Lower leg skin (tissue), 3 donors: ENCODE measurements around the gene HIC2.
"Not testable (repeated sequence)": the region's sequence is repeated elsewhere in the genome, so short reads cannot be mapped to it uniquely, and the experiment has no call there.

Experiments
- POLR2A ChIP-seq, 2 donors: fragments of 450-650 bp; IDR thresholded peaks; one replicate each; pipeline ENCODE4 v1.6.1; 2016 to 2017; ENCODE audit warnings: antibody characterized with exemption in 2 of 2, mild to moderate bottlenecking in 1 of 2, moderate library complexity in 1 of 2
- TF ChIP-seq, protein P1 (sequence below), 3 donors: fragments of 450-650 bp; IDR thresholded peaks; one replicate each; pipeline ENCODE4 v1.5.1; 2016; ENCODE audit warnings: antibody characterized with exemption in 3 of 3, mild to moderate bottlenecking in 3 of 3, moderate library complexity in 2 of 3

DNA sequence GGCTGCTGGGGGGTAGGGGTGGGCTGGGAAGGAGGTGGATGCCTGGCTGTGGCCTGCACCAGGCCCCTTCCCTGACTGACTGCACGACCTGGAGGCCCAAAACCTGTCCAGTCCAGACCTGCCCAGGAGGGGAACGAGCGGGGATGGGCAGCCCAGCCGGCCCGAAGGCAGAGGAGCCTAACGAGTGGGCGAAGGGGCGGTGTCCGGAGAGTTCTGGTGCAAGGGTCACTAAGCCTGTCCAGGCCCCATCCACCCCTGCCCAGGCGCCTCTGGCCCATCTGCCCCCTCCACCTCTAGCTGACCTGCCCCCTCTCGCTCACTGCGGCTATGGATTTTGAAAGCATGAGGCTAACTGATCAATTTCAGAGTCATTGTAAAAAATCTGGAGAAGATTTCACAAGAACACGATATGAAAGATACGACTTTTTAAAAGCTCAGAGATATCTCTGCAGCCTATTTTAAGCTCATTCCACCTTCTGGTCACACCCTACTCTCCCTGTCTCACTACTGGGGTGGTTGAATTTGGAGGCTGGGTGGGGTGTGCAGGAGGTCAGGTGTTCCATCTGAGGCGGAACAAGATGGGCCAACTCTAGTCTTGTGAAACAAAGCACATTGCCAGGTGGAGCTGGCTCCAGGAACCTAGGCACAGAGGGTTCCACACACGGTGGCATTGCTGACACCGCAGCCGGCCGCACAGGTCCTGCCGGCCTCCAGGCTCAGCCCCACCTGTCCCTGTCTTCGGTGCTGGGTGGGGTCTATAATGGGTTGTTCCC is 15.8 kb upstream of the HIC2 start:
- TF ChIP-seq, protein P1, sequence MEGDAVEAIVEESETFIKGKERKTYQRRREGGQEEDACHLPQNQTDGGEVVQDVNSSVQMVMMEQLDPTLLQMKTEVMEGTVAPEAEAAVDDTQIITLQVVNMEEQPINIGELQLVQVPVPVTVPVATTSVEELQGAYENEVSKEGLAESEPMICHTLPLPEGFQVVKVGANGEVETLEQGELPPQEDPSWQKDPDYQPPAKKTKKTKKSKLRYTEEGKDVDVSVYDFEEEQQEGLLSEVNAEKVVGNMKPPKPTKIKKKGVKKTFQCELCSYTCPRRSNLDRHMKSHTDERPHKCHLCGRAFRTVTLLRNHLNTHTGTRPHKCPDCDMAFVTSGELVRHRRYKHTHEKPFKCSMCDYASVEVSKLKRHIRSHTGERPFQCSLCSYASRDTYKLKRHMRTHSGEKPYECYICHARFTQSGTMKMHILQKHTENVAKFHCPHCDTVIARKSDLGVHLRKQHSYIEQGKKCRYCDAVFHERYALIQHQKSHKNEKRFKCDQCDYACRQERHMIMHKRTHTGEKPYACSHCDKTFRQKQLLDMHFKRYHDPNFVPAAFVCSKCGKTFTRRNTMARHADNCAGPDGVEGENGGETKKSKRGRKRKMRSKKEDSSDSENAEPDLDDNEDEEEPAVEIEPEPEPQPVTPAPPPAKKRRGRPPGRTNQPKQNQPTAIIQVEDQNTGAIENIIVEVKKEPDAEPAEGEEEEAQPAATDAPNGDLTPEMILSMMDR (IDR thresholded peaks at IDR 0.05) = not testable (repeated sequence)
- not testable (repeated sequence) for TF ChIP-seq POLR2A (IDR thresholded peaks at IDR 0.05)
